K562 (cell line): Measurements from ENCODE around the gene MOSPD3. TPM values are rescaled to one million over a fixed set of nuclear protein-coding genes. Genes with fewer than 3 reads are reported as not detected.

Experiments
- DNMT1 ChIP-seq: fragments of 450-650 bp; IDR thresholded peaks from 2 replicates; pipeline ENCODE4 v1.6.1; 2016; ENCODE audit warnings: antibody characterized with exemption, mild to moderate bottlenecking
- ELK3 ChIP-seq: fragments of 450-650 bp; formaldehyde crosslinking; IDR thresholded peaks from 2 replicates; pipeline ENCODE4 v1.4.0; 2020; ENCODE audit warnings: mild to moderate bottlenecking
- ILF3 ChIP-seq: fragments of 450-650 bp; IDR thresholded peaks from 2 replicates; pipeline ENCODE4 v1.6.1; 2018; ENCODE audit warnings: antibody characterized with exemption, mild to moderate bottlenecking, moderate library complexity, borderline replicate concordance
- NFIC ChIP-seq: fragments of 450-650 bp; IDR thresholded peaks from 2 replicates; pipeline ENCODE4 v1.6.1; 2017; ENCODE audit warnings: mild to moderate bottlenecking, inconsistent platforms
- NR2C1 ChIP-seq, 2 experiments: fragments of 450-650 bp; IDR thresholded peaks; 2 replicates each; pipeline ENCODE4 v1.6.1; 2017; ENCODE audit warnings: mild to moderate bottlenecking in 2 of 2, antibody characterized with exemption in 1 of 2, inconsistent platforms in 1 of 2, missing compliant biosample characterization in 1 of 2, missing genetic modification characterization in 1 of 2
- PCBP1 ChIP-seq: fragments of 200-400 bp; formaldehyde crosslinking; IDR thresholded peaks from 2 replicates; pipeline ENCODE4 v1.6.1; 2018; ENCODE audit warnings: mild to moderate bottlenecking, low read depth, low read length; ENCODE audit not compliant: poor library complexity, severe bottlenecking
- PHB ChIP-seq: fragments of 250-450 bp; sonication (Bioruptor Pico); IDR thresholded peaks from 2 replicates; pipeline ENCODE4 v1.5.0; 2021
- POLR2B ChIP-seq: fragments of 450-650 bp; IDR thresholded peaks from 2 replicates; pipeline ENCODE4 v1.6.1; 2018; ENCODE audit warnings: low read depth; ENCODE audit not compliant: partially characterized antibody
- RBM39 ChIP-seq: fragments of 200-400 bp; formaldehyde crosslinking; optimal IDR thresholded peaks from 2 replicates; pipeline ENCODE3; 2018; ENCODE audit warnings: low read depth, low read length
- SAP30 ChIP-seq: fragments of 200-600 bp; sonication (generic); IDR thresholded peaks from 2 replicates; pipeline ENCODE4 v1.6.1; 2012; ENCODE audit warnings: borderline replicate concordance, low read depth, mild to moderate bottlenecking, moderate library complexity, low read length, control low read depth, inconsistent platforms; ENCODE audit not compliant: insufficient read depth, poor library complexity, severe bottlenecking
- TARDBP ChIP-seq: fragments of 450-650 bp; IDR thresholded peaks from 2 replicates; pipeline ENCODE4 v1.6.1; 2016
- TBP ChIP-seq: optimal IDR thresholded peaks from 2 replicates; pipeline ENCODE3; 2011; ENCODE audit warnings: low read depth, low read length, improper control_type of control experiment
- ZFPM2 ChIP-seq: fragments of 250-450 bp; sonication (Bioruptor Pico); IDR thresholded peaks from 2 replicates; pipeline ENCODE4 v1.5.1; 2022; ENCODE audit warnings: mild to moderate bottlenecking
- ZFX ChIP-seq: sonication (generic); formaldehyde crosslinking; IDR thresholded peaks from 2 replicates; pipeline ENCODE4 v1.8.0; 2022; ENCODE audit warnings: mild to moderate bottlenecking, missing genetic modification reagents, moderate library complexity
- ZNF695 ChIP-seq: fragments of 450-650 bp; formaldehyde crosslinking; IDR thresholded peaks from 2 replicates; pipeline ENCODE4 v1.4.0; 2020; ENCODE audit warnings: mild to moderate bottlenecking, moderate library complexity
- polyA plus RNA-seq, 8 experiments: library from polyadenylated mRNA; depleted of rRNA in 4 of 8; stranded (reverse) in 5 of 8; unstranded in 3 of 8; fragments of >200 nt; fragmentation: Nextera tagmentation in 2 of 8; fragmentation: Illumina TruSeq in 1 of 8; extraction: Ambion mirVana in 2 of 8; extraction: Trizol in 1 of 8; gene quantifications; 2 replicates each; pipeline versions ENCODE4 v1.2.1 to v1.2.3, GENCODE V29; 2011 to 2014; ENCODE audit warnings: inconsistent platforms in 1 of 8, missing spikeins in 1 of 8
- total RNA-seq, 7 experiments: library from RNA; depleted of rRNA in 6 of 7; stranded (reverse); fragments of >200 nt in 6 of 7; fragmentation: Illumina TruSeq in 2 of 7; extraction: Trizol in 2 of 7; gene quantifications; 2 replicates each; pipeline versions ENCODE4 v1.2.1 to v1.2.3, GENCODE V29; 2011 to 2021; ENCODE audit warnings: low replicate concordance in 1 of 7
- TF ChIP-seq, protein P1 (sequence below): sonication (generic); formaldehyde crosslinking; IDR thresholded peaks from 2 replicates; pipeline ENCODE4 v1.8.0; 2022; ENCODE audit warnings: mild to moderate bottlenecking, missing genetic modification reagents
- TF ChIP-seq, protein P2 (sequence below): sonication (generic); formaldehyde crosslinking; IDR thresholded peaks from 2 replicates; pipeline ENCODE4 v1.4.0; 2020; ENCODE audit warnings: mild to moderate bottlenecking, missing genetic modification reagents
- TF ChIP-seq, protein P3 (sequence below), 3 experiments: fragments of 200-800 bp in 1 of 3; sonication (Bioruptor generic) in 1 of 3; sonication (generic) in 1 of 3; formaldehyde crosslinking in 1 of 3; IDR thresholded peaks; 2 replicates each; pipeline versions ENCODE4 v1.6.1 to v1.8.0; 2016 to 2022; ENCODE audit warnings: mild to moderate bottlenecking in 2 of 3, missing compliant biosample characterization in 2 of 3, missing genetic modification characterization in 2 of 3, missing genetic modification reagents in 1 of 3
- TF ChIP-seq, protein P4 (sequence below): conservative IDR thresholded peaks from 2 replicates; pipeline ENCODE4 v1.6.1; 2011; ENCODE audit warnings: low read depth, mild to moderate bottlenecking, low read length; ENCODE audit not compliant: control insufficient read depth

MOSPD3 gene
- total and polyA plus RNA-seq, 9 of the 15 experiments (the other 6 are each of a cell fraction or from before 2014, with no cell fraction given): 1.4 to 32.1 (median 7.3) TPM

- TF ChIP-seq, protein P1, sequence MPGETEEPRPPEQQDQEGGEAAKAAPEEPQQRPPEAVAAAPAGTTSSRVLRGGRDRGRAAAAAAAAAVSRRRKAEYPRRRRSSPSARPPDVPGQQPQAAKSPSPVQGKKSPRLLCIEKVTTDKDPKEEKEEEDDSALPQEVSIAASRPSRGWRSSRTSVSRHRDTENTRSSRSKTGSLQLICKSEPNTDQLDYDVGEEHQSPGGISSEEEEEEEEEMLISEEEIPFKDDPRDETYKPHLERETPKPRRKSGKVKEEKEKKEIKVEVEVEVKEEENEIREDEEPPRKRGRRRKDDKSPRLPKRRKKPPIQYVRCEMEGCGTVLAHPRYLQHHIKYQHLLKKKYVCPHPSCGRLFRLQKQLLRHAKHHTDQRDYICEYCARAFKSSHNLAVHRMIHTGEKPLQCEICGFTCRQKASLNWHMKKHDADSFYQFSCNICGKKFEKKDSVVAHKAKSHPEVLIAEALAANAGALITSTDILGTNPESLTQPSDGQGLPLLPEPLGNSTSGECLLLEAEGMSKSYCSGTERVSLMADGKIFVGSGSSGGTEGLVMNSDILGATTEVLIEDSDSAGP: 0 out of 2 replicates have a peak, but pooled peaks have one; percentile 35
- TF ChIP-seq SAP30 (peak; percentile 81), NFIC (peak; percentile 75), TARDBP (peak; percentile 94), RBM39 (no peak), ZFX (CRISPR knock-in tag) (peak; percentile 98), ZNF695 (CRISPR knock-in tag) (0 out of 2 replicates have a peak, but pooled peaks have one; percentile 24), POLR2B (peak; percentile 98), ILF3 (no peak; the same call in 1 of the 2 replicates), PHB (peak; percentile 93; the same call in 1 of the 2 replicates), TBP (peak; percentile 95), PCBP1 (peak; percentile 99), ZFPM2 (CRISPR knock-in tag) (peak; percentile 83; the same call in 1 of the 2 replicates), ELK3 (CRISPR knock-in tag) (no peak), DNMT1 (0 out of 2 replicates have a peak, but pooled peaks have one; percentile 50), NR2C1 (IDR thresholded peaks at IDR 0.05) (no peak), NR2C1 (tag; IDR thresholded peaks at IDR 0.05) (0 out of 2 replicates have a peak, but pooled peaks have one; percentile 3)
- TF ChIP-seq, protein P2, sequence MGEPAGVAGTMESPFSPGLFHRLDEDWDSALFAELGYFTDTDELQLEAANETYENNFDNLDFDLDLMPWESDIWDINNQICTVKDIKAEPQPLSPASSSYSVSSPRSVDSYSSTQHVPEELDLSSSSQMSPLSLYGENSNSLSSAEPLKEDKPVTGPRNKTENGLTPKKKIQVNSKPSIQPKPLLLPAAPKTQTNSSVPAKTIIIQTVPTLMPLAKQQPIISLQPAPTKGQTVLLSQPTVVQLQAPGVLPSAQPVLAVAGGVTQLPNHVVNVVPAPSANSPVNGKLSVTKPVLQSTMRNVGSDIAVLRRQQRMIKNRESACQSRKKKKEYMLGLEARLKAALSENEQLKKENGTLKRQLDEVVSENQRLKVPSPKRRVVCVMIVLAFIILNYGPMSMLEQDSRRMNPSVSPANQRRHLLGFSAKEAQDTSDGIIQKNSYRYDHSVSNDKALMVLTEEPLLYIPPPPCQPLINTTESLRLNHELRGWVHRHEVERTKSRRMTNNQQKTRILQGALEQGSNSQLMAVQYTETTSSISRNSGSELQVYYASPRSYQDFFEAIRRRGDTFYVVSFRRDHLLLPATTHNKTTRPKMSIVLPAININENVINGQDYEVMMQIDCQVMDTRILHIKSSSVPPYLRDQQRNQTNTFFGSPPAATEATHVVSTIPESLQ (CRISPR knock-in tag): peak; percentile 91; the same call in 1 of the 2 replicates
- TF ChIP-seq, protein P3, sequence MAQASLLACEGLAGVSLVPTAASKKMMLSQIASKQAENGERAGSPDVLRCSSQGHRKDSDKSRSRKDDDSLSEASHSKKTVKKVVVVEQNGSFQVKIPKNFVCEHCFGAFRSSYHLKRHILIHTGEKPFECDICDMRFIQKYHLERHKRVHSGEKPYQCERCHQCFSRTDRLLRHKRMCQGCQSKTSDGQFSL (CRISPR knock-in tag; IDR thresholded peaks at IDR 0.05): peak; percentile 96
- TF ChIP-seq, protein P3 (tag; IDR thresholded peaks at IDR 0.05): peak in 1 of 2 experiments; percentile 97; a peak in 2 of 4 replicates
- TF ChIP-seq, protein P4, sequence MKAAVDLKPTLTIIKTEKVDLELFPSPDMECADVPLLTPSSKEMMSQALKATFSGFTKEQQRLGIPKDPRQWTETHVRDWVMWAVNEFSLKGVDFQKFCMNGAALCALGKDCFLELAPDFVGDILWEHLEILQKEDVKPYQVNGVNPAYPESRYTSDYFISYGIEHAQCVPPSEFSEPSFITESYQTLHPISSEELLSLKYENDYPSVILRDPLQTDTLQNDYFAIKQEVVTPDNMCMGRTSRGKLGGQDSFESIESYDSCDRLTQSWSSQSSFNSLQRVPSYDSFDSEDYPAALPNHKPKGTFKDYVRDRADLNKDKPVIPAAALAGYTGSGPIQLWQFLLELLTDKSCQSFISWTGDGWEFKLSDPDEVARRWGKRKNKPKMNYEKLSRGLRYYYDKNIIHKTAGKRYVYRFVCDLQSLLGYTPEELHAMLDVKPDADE: peak; percentile 74
Observed at GRCh38 chr7:100585511-100586265, 26.7 kb upstream of the MOSPD3 start, which contains the start of gene LRCH4 (continued).
